HepG2 (cell line): Measurements from ENCODE around the gene CDKN2AIP. TPM values are rescaled to one million over a fixed set of nuclear protein-coding genes. Genes with fewer than 3 reads are reported as not detected.
A peak's percentile ranks its signal among the peaks of the same experiment; 100 is the strongest.

ENCODE experiments used
- CSRNP2 ChIP-seq: sonication (generic); formaldehyde crosslinking; conservative IDR thresholded peaks from 2 replicates; pipeline ENCODE4 v1.8.0; 2022; ENCODE audit warnings: low read depth, missing genetic modification reagents
- HINFP ChIP-seq: sonication (generic); formaldehyde crosslinking; IDR thresholded peaks from 2 replicates; pipeline ENCODE4 v1.4.0; 2020; ENCODE audit warnings: low read depth, mild to moderate bottlenecking, missing genetic modification reagents
- MAFG ChIP-seq: sonication (generic); formaldehyde crosslinking; IDR thresholded peaks from 2 replicates; pipeline ENCODE4 v1.5.1; 2020; ENCODE audit warnings: mild to moderate bottlenecking, missing genetic modification reagents
- ZFP90 ChIP-seq: sonication (generic); formaldehyde crosslinking; IDR thresholded peaks from 2 replicates; pipeline ENCODE4 v1.8.0; 2022; ENCODE audit warnings: missing genetic modification reagents, mild to moderate bottlenecking, inconsistent platforms, borderline replicate concordance
- ZNF557 ChIP-seq: sonication (generic); formaldehyde crosslinking; IDR thresholded peaks from 2 replicates; pipeline ENCODE4 v1.4.0; 2020; ENCODE audit warnings: missing genetic modification reagents
- ZNF607 ChIP-seq: sonication (generic); formaldehyde crosslinking; IDR thresholded peaks from 2 replicates; pipeline ENCODE4 v1.5.1; 2020; ENCODE audit warnings: missing genetic modification reagents, mild to moderate bottlenecking, borderline replicate concordance
- ZNF687 ChIP-seq: sonication (generic); formaldehyde crosslinking; IDR thresholded peaks from 2 replicates; pipeline ENCODE4 v1.5.1; 2020; ENCODE audit warnings: mild to moderate bottlenecking, missing genetic modification reagents, moderate library complexity
- polyA plus RNA-seq, 8 experiments: library from polyadenylated mRNA; depleted of rRNA in 3 of 8; stranded (reverse) in 7 of 8; unstranded in 1 of 8; fragments of >200 nt; fragmentation: Illumina TruSeq in 4 of 8; extraction: Trizol in 4 of 8; gene quantifications; 2 replicates each; pipeline versions ENCODE4 v1.2.1 to v1.2.3, GENCODE V29; 2011 to 2016; ENCODE audit warnings: low read depth in 4 of 8, missing spikeins in 1 of 8, mixed read lengths in 1 of 8; ENCODE audit not compliant: insufficient read depth in 1 of 8
- total RNA-seq, 5 experiments: library from RNA; depleted of rRNA; stranded (reverse); fragments of >200 nt; fragmentation: Illumina TruSeq; extraction: Trizol; gene quantifications; 2 replicates each; pipeline ENCODE4 v1.2.3, GENCODE V29; 2016; ENCODE audit warnings: low read depth in 1 of 5
- TF ChIP-seq, protein P1 (sequence below): sonication (generic); formaldehyde crosslinking; IDR thresholded peaks from 2 replicates; pipeline ENCODE4 v1.5.1; 2020; ENCODE audit warnings: missing genetic modification reagents, mild to moderate bottlenecking, borderline replicate concordance
- TF ChIP-seq, protein P2 (sequence below): sonication (generic); formaldehyde crosslinking; IDR thresholded peaks from 2 replicates; pipeline ENCODE4 v1.4.0; 2020; ENCODE audit warnings: missing genetic modification reagents, borderline replicate concordance
- TF ChIP-seq, protein P3 (sequence below): IDR thresholded peaks from 2 replicates; pipeline ENCODE4 v1.6.1; 2016

Gene CDKN2AIP
- total and polyA plus RNA-seq, 2 of the 13 experiments (the other 11 are each of a cell fraction or from before 2014, with no cell fraction given): 17.0 to 18.7 TPM

DNA sequence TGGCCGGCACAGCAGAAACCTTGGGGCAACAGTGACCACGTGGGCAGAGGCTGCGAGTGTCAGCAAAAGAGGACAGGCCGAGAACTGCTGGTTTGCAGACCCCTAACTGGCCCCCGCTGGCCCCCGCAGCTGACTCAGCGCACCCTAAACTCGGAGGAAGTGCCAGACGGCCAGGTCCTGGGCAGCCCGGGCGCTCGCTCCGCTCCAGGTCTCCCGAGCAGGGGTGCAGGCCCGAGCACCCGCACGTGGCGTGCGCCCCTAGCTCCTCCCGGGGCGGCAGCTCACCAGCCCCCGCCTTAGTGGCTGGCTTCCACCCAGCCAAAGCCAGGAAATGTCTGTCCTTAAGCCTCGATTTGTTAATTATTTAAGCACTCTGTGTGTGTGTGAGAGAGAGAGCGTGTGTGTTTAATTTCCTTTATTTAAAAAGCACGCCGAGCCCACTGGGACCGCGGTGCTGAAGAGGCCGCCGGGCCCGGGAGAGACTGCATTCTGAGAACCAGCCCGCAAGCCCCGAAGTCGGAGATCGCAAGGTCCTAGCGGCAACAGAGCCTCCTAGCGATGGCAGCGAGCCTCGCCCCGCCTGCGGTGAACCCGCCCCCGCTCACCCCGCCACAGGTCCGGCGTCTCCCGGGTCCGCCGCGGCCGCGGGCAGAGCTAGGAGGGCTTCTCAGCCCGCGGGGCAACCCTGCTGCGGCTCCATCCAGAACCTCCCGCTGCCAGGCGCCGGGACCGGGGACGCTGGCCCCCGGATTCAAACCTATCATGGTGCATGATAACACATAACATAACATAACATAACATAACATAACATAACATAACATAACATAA is 45.9 kb upstream of the CDKN2AIP start (continued):
- TF ChIP-seq ZNF687 (CRISPR knock-in tag) (peak; percentile 82), ZNF607 (CRISPR knock-in tag) (peak; percentile 58; the same call in 1 of the 2 replicates), MAFG (CRISPR knock-in tag) (no peak), HINFP (CRISPR knock-in tag) (peak; percentile 97), ZNF557 (0 out of 2 replicates have a peak, but pooled peaks have one; percentile 48), ZFP90 (CRISPR knock-in tag) (0 out of 2 replicates have a peak, but pooled peaks have one; percentile 38), CSRNP2 (CRISPR knock-in tag) (no peak)
- TF ChIP-seq, protein P1, sequence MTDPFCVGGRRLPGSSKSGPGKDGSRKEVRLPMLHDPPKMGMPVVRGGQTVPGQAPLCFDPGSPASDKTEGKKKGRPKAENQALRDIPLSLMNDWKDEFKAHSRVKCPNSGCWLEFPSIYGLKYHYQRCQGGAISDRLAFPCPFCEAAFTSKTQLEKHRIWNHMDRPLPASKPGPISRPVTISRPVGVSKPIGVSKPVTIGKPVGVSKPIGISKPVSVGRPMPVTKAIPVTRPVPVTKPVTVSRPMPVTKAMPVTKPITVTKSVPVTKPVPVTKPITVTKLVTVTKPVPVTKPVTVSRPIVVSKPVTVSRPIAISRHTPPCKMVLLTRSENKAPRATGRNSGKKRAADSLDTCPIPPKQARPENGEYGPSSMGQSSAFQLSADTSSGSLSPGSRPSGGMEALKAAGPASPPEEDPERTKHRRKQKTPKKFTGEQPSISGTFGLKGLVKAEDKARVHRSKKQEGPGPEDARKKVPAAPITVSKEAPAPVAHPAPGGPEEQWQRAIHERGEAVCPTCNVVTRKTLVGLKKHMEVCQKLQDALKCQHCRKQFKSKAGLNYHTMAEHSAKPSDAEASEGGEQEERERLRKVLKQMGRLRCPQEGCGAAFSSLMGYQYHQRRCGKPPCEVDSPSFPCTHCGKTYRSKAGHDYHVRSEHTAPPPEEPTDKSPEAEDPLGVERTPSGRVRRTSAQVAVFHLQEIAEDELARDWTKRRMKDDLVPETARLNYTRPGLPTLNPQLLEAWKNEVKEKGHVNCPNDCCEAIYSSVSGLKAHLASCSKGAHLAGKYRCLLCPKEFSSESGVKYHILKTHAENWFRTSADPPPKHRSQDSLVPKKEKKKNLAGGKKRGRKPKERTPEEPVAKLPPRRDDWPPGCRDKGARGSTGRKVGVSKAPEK (CRISPR knock-in tag): peak; percentile 87; the same call in 1 of the 2 replicates
- TF ChIP-seq, protein P2, sequence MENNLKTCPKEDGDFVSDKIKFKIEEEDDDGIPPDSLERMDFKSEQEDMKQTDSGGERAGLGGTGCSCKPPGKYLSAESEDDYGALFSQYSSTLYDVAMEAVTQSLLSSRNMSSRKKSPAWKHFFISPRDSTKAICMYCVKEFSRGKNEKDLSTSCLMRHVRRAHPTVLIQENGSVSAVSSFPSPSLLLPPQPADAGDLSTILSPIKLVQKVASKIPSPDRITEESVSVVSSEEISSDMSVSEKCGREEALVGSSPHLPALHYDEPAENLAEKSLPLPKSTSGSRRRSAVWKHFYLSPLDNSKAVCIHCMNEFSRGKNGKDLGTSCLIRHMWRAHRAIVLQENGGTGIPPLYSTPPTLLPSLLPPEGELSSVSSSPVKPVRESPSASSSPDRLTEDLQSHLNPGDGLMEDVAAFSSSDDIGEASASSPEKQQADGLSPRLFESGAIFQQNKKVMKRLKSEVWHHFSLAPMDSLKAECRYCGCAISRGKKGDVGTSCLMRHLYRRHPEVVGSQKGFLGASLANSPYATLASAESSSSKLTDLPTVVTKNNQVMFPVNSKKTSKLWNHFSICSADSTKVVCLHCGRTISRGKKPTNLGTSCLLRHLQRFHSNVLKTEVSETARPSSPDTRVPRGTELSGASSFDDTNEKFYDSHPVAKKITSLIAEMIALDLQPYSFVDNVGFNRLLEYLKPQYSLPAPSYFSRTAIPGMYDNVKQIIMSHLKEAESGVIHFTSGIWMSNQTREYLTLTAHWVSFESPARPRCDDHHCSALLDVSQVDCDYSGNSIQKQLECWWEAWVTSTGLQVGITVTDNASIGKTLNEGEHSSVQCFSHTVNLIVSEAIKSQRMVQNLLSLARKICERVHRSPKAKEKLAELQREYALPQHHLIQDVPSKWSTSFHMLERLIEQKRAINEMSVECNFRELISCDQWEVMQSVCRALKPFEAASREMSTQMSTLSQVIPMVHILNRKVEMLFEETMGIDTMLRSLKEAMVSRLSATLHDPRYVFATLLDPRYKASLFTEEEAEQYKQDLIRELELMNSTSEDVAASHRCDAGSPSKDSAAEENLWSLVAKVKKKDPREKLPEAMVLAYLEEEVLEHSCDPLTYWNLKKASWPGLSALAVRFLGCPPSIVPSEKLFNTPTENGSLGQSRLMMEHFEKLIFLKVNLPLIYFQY (CRISPR knock-in tag): peak; percentile 71; the same call in 1 of the 2 replicates
- TF ChIP-seq, protein P3, sequence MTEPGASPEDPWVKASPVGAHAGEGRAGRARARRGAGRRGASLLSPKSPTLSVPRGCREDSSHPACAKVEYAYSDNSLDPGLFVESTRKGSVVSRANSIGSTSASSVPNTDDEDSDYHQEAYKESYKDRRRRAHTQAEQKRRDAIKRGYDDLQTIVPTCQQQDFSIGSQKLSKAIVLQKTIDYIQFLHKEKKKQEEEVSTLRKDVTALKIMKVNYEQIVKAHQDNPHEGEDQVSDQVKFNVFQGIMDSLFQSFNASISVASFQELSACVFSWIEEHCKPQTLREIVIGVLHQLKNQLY (CRISPR knock-in tag): peak; percentile 13; the same call in 1 of the 2 replicates
